Measurements from ENCODE around the gene MPO.

The MPO gene

GRCh38 chr17:58317421-58318064 lies 36.8 kb upstream of the MPO start:
- H3K36me3 ChIP-seq (ENCODE audit: control insufficient read depth, insufficient read depth, low read length), result no peaks in the 10 kb centered on the region
- H3K9ac ChIP-seq (ENCODE audit: low read depth, low read length), result no peak overlapping the region
- H3K4me1 ChIP-seq (ENCODE audit: control insufficient read depth, insufficient read depth, low read length), result no peaks in the 10 kb centered on the region
- no peak overlapping the region for H3K4me3 ChIP-seq (ENCODE audit: low read depth, low read length)
- peaks cover 2% of the 10 kb centered on the region for H3K27me3 ChIP-seq (ENCODE audit: control insufficient read depth, insufficient read depth, low read length)
- no peaks in the 10 kb centered on the region for H3K9me3 ChIP-seq (ENCODE audit: control insufficient read depth, insufficient read depth, low read length)

- no peak overlapping the region for H3K4me3 ChIP-seq (ENCODE audit: low read depth, low read length)
- no peaks in the 10 kb centered on the region for H3K36me3 ChIP-seq (ENCODE audit: control insufficient read depth, insufficient read depth, low read length)
- H3K4me1 ChIP-seq (ENCODE audit: control insufficient read depth, insufficient read depth, low read length), result no peaks in the 10 kb centered on the region
- no peaks in the 10 kb centered on the region for H3K9me3 ChIP-seq (ENCODE audit: control insufficient read depth, insufficient read depth, low read length)
- no peaks in the 10 kb centered on the region for H3K27me3 ChIP-seq (ENCODE audit: control insufficient read depth, insufficient read depth, low read length)
- H3K9ac ChIP-seq (ENCODE audit: low read depth, low read length), result no peak overlapping the region
These were observed 35.7 kb upstream of the MPO start for GRCh38 chr17:58316260-58316960.

GRCh38 chr17:58315750-58316149 lies 35.0 kb upstream of the MPO start:
- Histone ChIP-seq H3K9ac (ENCODE audit: low read depth, low read length) (no peak overlapping the region), H3K9me3 (ENCODE audit: control insufficient read depth, insufficient read depth, low read length) (no peaks in the 10 kb centered on the region), H3K4me3 (ENCODE audit: low read depth, low read length) (no peak overlapping the region), H3K27me3 (ENCODE audit: control insufficient read depth, insufficient read depth, low read length) (no peaks in the 10 kb centered on the region), H3K36me3 (ENCODE audit: control insufficient read depth, insufficient read depth, low read length) (no peaks in the 10 kb centered on the region), H3K4me1 (ENCODE audit: control insufficient read depth, insufficient read depth, low read length) (no peaks in the 10 kb centered on the region)

GRCh38 chr17:58315281-58315711 lies 34.6 kb upstream of the MPO start:
- Histone ChIP-seq H3K9me3 (ENCODE audit: control insufficient read depth, insufficient read depth, low read length) (no peaks in the 10 kb centered on the region), H3K36me3 (ENCODE audit: control insufficient read depth, insufficient read depth, low read length) (no peaks in the 10 kb centered on the region), H3K27me3 (ENCODE audit: control insufficient read depth, insufficient read depth, low read length) (no peaks in the 10 kb centered on the region), H3K4me3 (ENCODE audit: low read depth, low read length) (no peak overlapping the region), H3K9ac (ENCODE audit: low read depth, low read length) (no peak overlapping the region), H3K4me1 (ENCODE audit: control insufficient read depth, insufficient read depth, low read length) (no peaks in the 10 kb centered on the region)

GRCh38 chr17:58314706-58315015 lies 33.9 kb upstream of the MPO start:
- Histone ChIP-seq H3K27me3 (ENCODE audit: control insufficient read depth, insufficient read depth, low read length) (no peaks in the 10 kb centered on the region), H3K36me3 (ENCODE audit: control insufficient read depth, insufficient read depth, low read length) (no peaks in the 10 kb centered on the region), H3K9me3 (ENCODE audit: control insufficient read depth, insufficient read depth, low read length) (no peaks in the 10 kb centered on the region), H3K4me3 (ENCODE audit: low read depth, low read length) (no peak overlapping the region), H3K4me1 (ENCODE audit: control insufficient read depth, insufficient read depth, low read length) (no peaks in the 10 kb centered on the region), H3K9ac (ENCODE audit: low read depth, low read length) (no peak overlapping the region)

GRCh38 chr17:58313815-58314705 lies 33.3 kb upstream of the MPO start:
- H3K9me3 ChIP-seq (ENCODE audit: control insufficient read depth, insufficient read depth, low read length), result no peaks in the 10 kb centered on the region
- H3K27me3 ChIP-seq (ENCODE audit: control insufficient read depth, insufficient read depth, low read length), result no peaks in the 10 kb centered on the region
- no peaks in the 10 kb centered on the region for H3K4me1 ChIP-seq (ENCODE audit: control insufficient read depth, insufficient read depth, low read length)
- H3K4me3 ChIP-seq (ENCODE audit: low read depth, low read length), result no peak overlapping the region
- H3K9ac ChIP-seq (ENCODE audit: low read depth, low read length), result no peak overlapping the region
- H3K36me3 ChIP-seq (ENCODE audit: control insufficient read depth, insufficient read depth, low read length), result no peaks in the 10 kb centered on the region

GRCh38 chr17:58312829-58313228 lies 32.1 kb upstream of the MPO start:
- no peaks in the 10 kb centered on the region for H3K4me1 ChIP-seq (ENCODE audit: control insufficient read depth, insufficient read depth, low read length)
- no peak overlapping the region for H3K9ac ChIP-seq (ENCODE audit: low read depth, low read length)
- no peak overlapping the region for H3K4me3 ChIP-seq (ENCODE audit: low read depth, low read length)
- no peaks in the 10 kb centered on the region for H3K27me3 ChIP-seq (ENCODE audit: control insufficient read depth, insufficient read depth, low read length)
- H3K36me3 ChIP-seq (ENCODE audit: control insufficient read depth, insufficient read depth, low read length), result peaks cover 2% of the 10 kb centered on the region
- no peaks in the 10 kb centered on the region for H3K9me3 ChIP-seq (ENCODE audit: control insufficient read depth, insufficient read depth, low read length)

- H3K9me3 ChIP-seq (ENCODE audit: control insufficient read depth, insufficient read depth, low read length), result no peaks in the 10 kb centered on the region
- H3K4me3 ChIP-seq (ENCODE audit: low read depth, low read length), result no peak overlapping the region
- H3K36me3 ChIP-seq (ENCODE audit: control insufficient read depth, insufficient read depth, low read length), result peaks cover 2% of the 10 kb centered on the region
- no peak overlapping the region for H3K9ac ChIP-seq (ENCODE audit: low read depth, low read length)
- no peaks in the 10 kb centered on the region for H3K4me1 ChIP-seq (ENCODE audit: control insufficient read depth, insufficient read depth, low read length)
- no peaks in the 10 kb centered on the region for H3K27me3 ChIP-seq (ENCODE audit: control insufficient read depth, insufficient read depth, low read length)
These were observed 31.4 kb upstream of the MPO start for GRCh38 chr17:58312021-58312630.

- Histone ChIP-seq H3K36me3 (ENCODE audit: control insufficient read depth, insufficient read depth, low read length) (peaks cover 2% of the 10 kb centered on the region), H3K4me3 (ENCODE audit: low read depth, low read length) (no peak overlapping the region), H3K4me1 (ENCODE audit: control insufficient read depth, insufficient read depth, low read length) (no peaks in the 10 kb centered on the region), H3K9me3 (ENCODE audit: control insufficient read depth, insufficient read depth, low read length) (no peaks in the 10 kb centered on the region), H3K9ac (ENCODE audit: low read depth, low read length) (no peak overlapping the region), H3K27me3 (ENCODE audit: control insufficient read depth, insufficient read depth, low read length) (no peaks in the 10 kb centered on the region)
These were observed 30.7 kb upstream of the MPO start for GRCh38 chr17:58311429-58311894.

- Histone ChIP-seq H3K27me3 (ENCODE audit: control insufficient read depth, insufficient read depth, low read length) (no peaks in the 10 kb centered on the region), H3K36me3 (ENCODE audit: control insufficient read depth, insufficient read depth, low read length) (peaks cover 2% of the 10 kb centered on the region), H3K9ac (ENCODE audit: low read depth, low read length) (no peak overlapping the region), H3K4me1 (ENCODE audit: control insufficient read depth, insufficient read depth, low read length) (no peaks in the 10 kb centered on the region), H3K4me3 (ENCODE audit: low read depth, low read length) (no peak overlapping the region), H3K9me3 (ENCODE audit: control insufficient read depth, insufficient read depth, low read length) (no peaks in the 10 kb centered on the region)
These were observed 30.0 kb upstream of the MPO start for GRCh38 chr17:58310511-58311428.

GRCh38 chr17:58309918-58310259 lies 29.2 kb upstream of the MPO start:
- Histone ChIP-seq H3K4me1 (ENCODE audit: control insufficient read depth, insufficient read depth, low read length) (no peaks in the 10 kb centered on the region), H3K36me3 (ENCODE audit: control insufficient read depth, insufficient read depth, low read length) (peaks cover 2% of the 10 kb centered on the region), H3K27me3 (ENCODE audit: control insufficient read depth, insufficient read depth, low read length) (no peaks in the 10 kb centered on the region), H3K9me3 (ENCODE audit: control insufficient read depth, insufficient read depth, low read length) (no peaks in the 10 kb centered on the region), H3K4me3 (ENCODE audit: low read depth, low read length) (no peak overlapping the region), H3K9ac (ENCODE audit: low read depth, low read length) (no peak overlapping the region)
